ENCODE results near the gene KSR2. TPM values are rescaled to one million over a fixed set of nuclear protein-coding genes. Genes with fewer than 3 reads are reported as not detected.

KSR2 gene
- total and polyA plus RNA-seq, 9 donors, result under 0.01 to 0.15 (median 0.08) TPM; not detected in 4

DNA sequence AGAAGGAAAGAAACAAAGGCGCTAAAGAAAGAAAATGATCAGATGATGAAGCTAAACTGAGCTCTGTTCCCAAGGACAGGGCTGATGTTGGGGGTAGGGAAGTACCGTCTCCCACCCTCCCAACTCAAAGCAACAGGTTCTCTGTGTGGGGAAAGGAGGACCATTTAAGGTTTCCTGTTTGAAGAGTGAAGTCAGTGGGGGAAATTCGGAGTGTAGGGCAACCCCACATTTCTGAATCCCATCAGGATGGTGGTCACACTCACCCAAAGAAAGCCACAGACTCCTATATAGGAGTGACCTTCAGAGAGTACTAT is 131.1 kb downstream of the KSR2 start:
- H3K4me3 ChIP-seq, result no peak overlapping the region
- no peaks in the 10 kb centered on the region for H3K9me3 ChIP-seq
- intact Hi-C loops (cut with DNase I), result loop anchor here (5.0 to 10.0 kb wide), 3 partner anchors 473 to 810 kb away; partner anchors contain the start of gene NOS1 (in 1 of the 4)
- no peak for DNase-seq
- TF ChIP-seq, protein P1, sequence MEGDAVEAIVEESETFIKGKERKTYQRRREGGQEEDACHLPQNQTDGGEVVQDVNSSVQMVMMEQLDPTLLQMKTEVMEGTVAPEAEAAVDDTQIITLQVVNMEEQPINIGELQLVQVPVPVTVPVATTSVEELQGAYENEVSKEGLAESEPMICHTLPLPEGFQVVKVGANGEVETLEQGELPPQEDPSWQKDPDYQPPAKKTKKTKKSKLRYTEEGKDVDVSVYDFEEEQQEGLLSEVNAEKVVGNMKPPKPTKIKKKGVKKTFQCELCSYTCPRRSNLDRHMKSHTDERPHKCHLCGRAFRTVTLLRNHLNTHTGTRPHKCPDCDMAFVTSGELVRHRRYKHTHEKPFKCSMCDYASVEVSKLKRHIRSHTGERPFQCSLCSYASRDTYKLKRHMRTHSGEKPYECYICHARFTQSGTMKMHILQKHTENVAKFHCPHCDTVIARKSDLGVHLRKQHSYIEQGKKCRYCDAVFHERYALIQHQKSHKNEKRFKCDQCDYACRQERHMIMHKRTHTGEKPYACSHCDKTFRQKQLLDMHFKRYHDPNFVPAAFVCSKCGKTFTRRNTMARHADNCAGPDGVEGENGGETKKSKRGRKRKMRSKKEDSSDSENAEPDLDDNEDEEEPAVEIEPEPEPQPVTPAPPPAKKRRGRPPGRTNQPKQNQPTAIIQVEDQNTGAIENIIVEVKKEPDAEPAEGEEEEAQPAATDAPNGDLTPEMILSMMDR (IDR thresholded peaks at IDR 0.05), result no peak
- TF ChIP-seq POLR2A (IDR thresholded peaks at IDR 0.05) (no peak), EP300 (IDR thresholded peaks at IDR 0.05) (no peak)
- no peaks in the 10 kb centered on the region for H3K36me3 ChIP-seq
- 34 to 54% (median 43%) methylated on average over 3 of the region's 3 CpGs for whole genome bisulfite sequencing, 3 donors
- H3K27me3 ChIP-seq, result no peaks in the 10 kb centered on the region
- no peaks in the 10 kb centered on the region for H3K4me1 ChIP-seq (ENCODE audit: insufficient read depth)
- H3K27ac ChIP-seq, result no peak overlapping the region

DNA sequence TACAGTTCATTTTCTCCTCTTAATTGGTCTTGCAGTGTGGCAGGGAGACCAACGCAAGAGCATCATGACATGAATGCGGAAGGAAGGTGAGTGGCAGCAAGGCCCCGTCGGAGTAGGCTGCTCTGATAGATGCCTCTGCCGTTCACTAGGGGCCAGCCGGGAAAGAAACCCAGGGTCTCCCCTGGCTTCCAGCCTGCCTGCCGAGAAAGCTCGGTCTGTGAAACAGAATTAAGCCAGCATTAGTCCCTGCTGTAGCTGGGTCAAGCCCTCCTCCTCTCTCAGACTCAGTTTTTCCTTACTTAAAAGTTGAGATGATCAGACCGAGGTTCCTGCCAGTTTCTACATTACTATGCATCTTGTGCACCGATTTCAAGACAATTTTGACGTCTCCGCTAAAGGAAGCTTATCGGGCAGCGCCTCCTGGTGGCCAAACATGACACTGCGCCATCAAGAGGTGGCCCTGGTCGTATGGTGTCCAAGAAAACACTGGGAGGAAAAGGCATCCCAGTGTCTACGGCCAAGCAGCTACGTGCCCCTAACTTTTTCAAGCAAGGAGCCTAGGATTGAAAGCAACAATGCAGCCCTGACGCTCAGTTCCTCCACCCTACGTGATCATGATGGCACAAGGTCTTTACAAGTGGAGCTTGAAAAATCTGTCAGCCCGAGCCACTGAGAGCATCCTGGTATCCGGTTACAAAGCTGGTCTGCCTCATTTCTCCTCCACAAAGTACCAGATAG is 131.6 kb downstream of the KSR2 start:
- DNase-seq, result peak; percentile 40 to 85 (median 74)

DNA sequence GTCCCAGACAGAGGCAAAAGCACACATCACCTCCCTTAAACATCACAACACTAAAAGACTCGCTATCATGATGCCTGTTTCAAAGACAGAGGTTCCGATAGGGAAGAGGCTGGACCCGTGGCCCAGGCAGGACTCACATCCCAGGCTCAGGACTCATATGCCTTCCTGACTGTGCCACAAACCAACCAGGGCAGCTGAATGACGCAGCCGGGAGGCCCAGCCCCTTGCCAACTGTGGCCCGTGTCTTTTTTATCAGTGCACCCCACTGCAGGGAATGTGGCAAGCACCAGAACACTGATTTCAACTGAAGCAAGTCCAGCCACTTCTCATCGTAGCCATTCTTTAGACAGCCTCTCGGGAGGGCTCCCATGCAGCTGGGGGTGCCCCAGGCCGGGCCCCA is 132.3 kb downstream of the KSR2 start:
- DNase-seq, result no peak
- Histone ChIP-seq H3K4me3 (no peak overlapping the region), H3K4me1 (ENCODE audit: insufficient read depth) (no peaks in the 10 kb centered on the region), H3K36me3 (no peaks in the 10 kb centered on the region), H3K9me3 (no peaks in the 10 kb centered on the region), H3K27ac (no peak overlapping the region), H3K27me3 (no peaks in the 10 kb centered on the region)
- 65 to 76% (median 70%) methylated on average over 9 of the region's 9 CpGs for WGBS, 3 donors
- TF ChIP-seq POLR2A (IDR thresholded peaks at IDR 0.05) (no peak), EP300 (IDR thresholded peaks at IDR 0.05) (no peak)
- TF ChIP-seq, protein P1 (IDR thresholded peaks at IDR 0.05), result no peak
- intact Hi-C loops (cut with DNase I), result loop anchor here (5.0 to 10.0 kb wide), 3 partner anchors 472 to 809 kb away; partner anchors contain the start of gene NOS1 (in 1 of the 4)

More for the DNA sequence above, 131.6 kb downstream of the KSR2 start:
- no peak overlapping the region for H3K4me3 ChIP-seq
- intact Hi-C loops (cut with DNase I), result loop anchor here (5.0 to 10.0 kb wide), 3 partner anchors 472 to 810 kb away; partner anchors contain the start of gene NOS1 (in 1 of the 4)
- TF ChIP-seq EP300 (IDR thresholded peaks at IDR 0.05) (no peak), POLR2A (IDR thresholded peaks at IDR 0.05) (no peak)
- TF ChIP-seq, protein P1 (IDR thresholded peaks at IDR 0.05), result peak; percentile 51 to 69 (median 58)
- H3K9me3 ChIP-seq, result no peaks in the 10 kb centered on the region
- no peaks in the 10 kb centered on the region for H3K4me1 ChIP-seq (ENCODE audit: insufficient read depth)
- 3 to 5% (median 4%) methylated on average over 22 of the region's 22 CpGs for WGBS, 3 donors
- H3K27ac ChIP-seq, result no peak overlapping the region
- H3K27me3 ChIP-seq, result no peaks in the 10 kb centered on the region
- no peaks in the 10 kb centered on the region for H3K36me3 ChIP-seq

DNA sequence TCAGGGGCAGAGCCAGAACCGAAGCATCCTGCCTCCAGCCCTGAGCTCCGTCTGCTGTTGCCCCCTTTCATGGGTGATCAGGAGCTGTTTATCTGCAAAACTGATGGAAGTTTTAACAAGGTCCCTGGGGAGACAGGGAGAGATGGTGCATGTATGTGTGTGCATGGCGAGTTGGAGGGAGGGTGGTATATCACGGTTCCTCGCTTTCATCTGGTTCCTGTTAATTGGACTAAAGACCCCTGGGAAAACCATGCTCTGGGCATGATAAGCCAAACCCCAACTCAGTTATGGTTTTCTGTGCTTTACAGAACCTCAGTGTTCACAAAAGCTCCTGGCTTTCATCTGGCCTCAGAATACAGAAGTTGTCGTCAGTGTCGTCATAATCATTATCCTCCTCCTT is 133.6 kb downstream of the KSR2 start:
- Histone ChIP-seq H3K27me3 (no peaks in the 10 kb centered on the region), H3K4me1 (ENCODE audit: insufficient read depth) (no peaks in the 10 kb centered on the region), H3K9me3 (no peaks in the 10 kb centered on the region), H3K27ac (no peak overlapping the region), H3K4me3 (no peak overlapping the region), H3K36me3 (no peaks in the 10 kb centered on the region)
- no peak for DNase-seq
- TF ChIP-seq POLR2A (IDR thresholded peaks at IDR 0.05) (no peak), EP300 (IDR thresholded peaks at IDR 0.05) (no peak)
- TF ChIP-seq, protein P1 (IDR thresholded peaks at IDR 0.05), result no peak
- intact Hi-C loops (cut with DNase I), result loop anchor here (5.0 to 10.0 kb wide), 3 partner anchors 470 to 808 kb away; partner anchors contain the start of gene NOS1 (in 1 of the 4)
- WGBS, 3 donors, result 68 to 74% (median 73%) methylated on average over 7 of the region's 7 CpGs

Data from ovary (tissue), 9 donors.